RWPE2 (cell line): ENCODE data around the gene TJP2.

Experiments
- ATAC-seq: fragments of 200-7000 bp; cut with Tn5 transposase; 3 replicates; pipeline ENCODE4 v1.9.1; 2021; ENCODE audit warnings: low read depth
- DNase-seq: peaks from one replicate; pipeline ENCODE4 v3.0.0-alpha.2; 2020; ENCODE audit warnings: low spot score
- H3K27ac ChIP-seq: fragments of 450-650 bp; 2 replicates; pipeline ENCODE4 v1.5.1; 2017; ENCODE audit warnings: mild to moderate bottlenecking; ENCODE audit not compliant: poor library complexity, severe bottlenecking
- H3K27me3 ChIP-seq: fragments of 250-450 bp; sonication (Bioruptor Pico); 2 replicates; pipeline ENCODE4 v1.5.1; 2021; ENCODE audit warnings: mild to moderate bottlenecking, moderate library complexity; ENCODE audit not compliant: insufficient read depth, poor library complexity, severe bottlenecking
- H3K36me3 ChIP-seq: fragments of 250-450 bp; sonication (Bioruptor Pico); 2 replicates; pipeline ENCODE4 v1.5.1; 2020; ENCODE audit warnings: low read depth, mild to moderate bottlenecking, moderate library complexity
- H3K4me1 ChIP-seq: fragments of 250-450 bp; sonication (Bioruptor Pico); 2 replicates; pipeline ENCODE4 v1.5.1; 2021; ENCODE audit warnings: mild to moderate bottlenecking, moderate library complexity; ENCODE audit not compliant: insufficient read depth, poor library complexity, severe bottlenecking
- H3K4me3 ChIP-seq: fragments of 250-450 bp; sonication (Bioruptor Pico); 2 replicates; pipeline ENCODE4 v1.5.1; 2021; ENCODE audit warnings: mild to moderate bottlenecking, moderate library complexity; ENCODE audit not compliant: severe bottlenecking
- H3K9me3 ChIP-seq: fragments of 250-450 bp; sonication (Bioruptor Pico); 2 replicates; pipeline ENCODE4 v1.5.1; 2021; ENCODE audit warnings: mild to moderate bottlenecking, moderate library complexity; ENCODE audit not compliant: severe bottlenecking
- CTCF ChIP-seq: fragments of 450-650 bp; IDR thresholded peaks from one replicate; pipeline ENCODE4 v1.5.1; 2017; ENCODE audit warnings: mild to moderate bottlenecking, moderate library complexity; ENCODE audit not compliant: poor library complexity, severe bottlenecking

TJP2 gene

GRCh38 chr9:69197687-69198086 is 23.6 kb downstream of the TJP2 start:
- 0 out of 2 replicates have a peak, but pooled peaks cover 3% of the 10 kb centered on the region for H3K36me3 ChIP-seq
- no peak overlapping the region for H3K27ac ChIP-seq
- TF ChIP-seq CTCF = no peak
- H3K9me3 ChIP-seq = no peaks in the 10 kb centered on the region
- no peaks in the 10 kb centered on the region for H3K27me3 ChIP-seq
- no peak overlapping the region for H3K4me3 ChIP-seq
- DNase-seq (no peak), ATAC-seq (no peak)
- peaks cover 19% of the 10 kb centered on the region for H3K4me1 ChIP-seq

GRCh38 chr9:69198521-69199220 is 24.6 kb downstream of the TJP2 start:
- Histone ChIP-seq H3K36me3 (0 out of 2 replicates have a peak, but pooled peaks cover 3% of the 10 kb centered on the region), H3K4me3 (no peak overlapping the region), H3K27me3 (no peaks in the 10 kb centered on the region), H3K4me1 (peaks cover 15% of the 10 kb centered on the region), H3K9me3 (no peaks in the 10 kb centered on the region), H3K27ac (peak overlapping the region; percentile 2)
- ATAC-seq (no peak), DNase-seq (no peak)
- TF ChIP-seq CTCF = no peak

- Histone ChIP-seq H3K36me3 (0 out of 2 replicates have a peak, but pooled peaks cover 3% of the 10 kb centered on the region), H3K4me3 (no peak overlapping the region), H3K9me3 (no peaks in the 10 kb centered on the region), H3K27me3 (no peaks in the 10 kb centered on the region), H3K27ac (peak overlapping the region; percentile 2), H3K4me1 (peaks cover 15% of the 10 kb centered on the region)
- peak; percentile 43 for TF ChIP-seq CTCF
- peak; percentile 72 for DNase-seq
- ATAC-seq = peak; percentile 92
These were observed 25.8 kb downstream of the TJP2 start for GRCh38 chr9:69199769-69200470.

- Histone ChIP-seq H3K36me3 (0 out of 2 replicates have a peak, but pooled peaks cover 3% of the 10 kb centered on the region), H3K4me3 (no peak overlapping the region), H3K9me3 (no peaks in the 10 kb centered on the region), H3K27me3 (no peaks in the 10 kb centered on the region), H3K4me1 (peaks cover 15% of the 10 kb centered on the region), H3K27ac (no peak overlapping the region)
- ATAC-seq = no peak
- no peak for DNase-seq
- no peak for TF ChIP-seq CTCF
These were observed 28.5 kb downstream of the TJP2 start for GRCh38 chr9:69202556-69202955.
